Activated B cell treated with CpG ODN at 0.5 μM for 24 hours (primary cell): ENCODE results near the gene LCORL. TPM values are rescaled to one million over a fixed set of nuclear protein-coding genes. Genes with fewer than 3 reads are reported as not detected.
"Not testable (repeated sequence)": the region's sequence is repeated elsewhere in the genome, so short reads cannot be mapped to it uniquely, and the experiment has no call there.

Source experiments
- ATAC-seq: fragments of 200-7000 bp; cut with Tn5 transposase; one replicate; pipeline ENCODE4 v1.10.0; 2021; ENCODE audit warnings: low read depth, mild to moderate bottlenecking, moderate library complexity
- CTCF ChIA-PET: fragments of 350-600 bp; sonication (Branson Sonifier 250); formaldehyde crosslinking; loops from one replicate; lab custom pipeline; 2021; ENCODE audit warnings: antibody characterized with exemption; lab: Charles Lee
- POLR2A ChIA-PET: fragments of 350-600 bp; sonication (Branson Sonifier 250); formaldehyde crosslinking; loops from one replicate; lab custom pipeline; 2021; ENCODE audit warnings: antibody characterized with exemption; lab: Charles Lee
- DNase-seq: peaks from one replicate; pipeline ENCODE4 v3.0.0; 2022
- H3K27ac Mint-ChIP-seq: one replicate; pipeline ENCODE4 v1.8.0; 2020; ENCODE audit warnings: mixed read lengths
- H3K27me3 Mint-ChIP-seq: one replicate; pipeline ENCODE4 v1.8.0; 2021; ENCODE audit warnings: mixed read lengths
- H3K36me3 Mint-ChIP-seq: one replicate; pipeline ENCODE4 v1.8.0; 2021; ENCODE audit warnings: low read depth, mixed read lengths
- H3K4me1 Mint-ChIP-seq: one replicate; pipeline ENCODE4 v1.8.0; 2021; ENCODE audit warnings: mixed read lengths
- H3K4me3 Mint-ChIP-seq: one replicate; pipeline ENCODE4 v1.8.0; 2020; ENCODE audit warnings: mild to moderate bottlenecking, mixed read lengths
- H3K9me3 Mint-ChIP-seq: one replicate; pipeline ENCODE4 v1.8.0; 2020; ENCODE audit warnings: mixed read lengths
- CTCF ChIP-seq: fragments of 200-600 bp; IDR thresholded peaks from one replicate; pipeline ENCODE4 v1.8.0; 2022; ENCODE audit warnings: antibody characterized with exemption, mild to moderate bottlenecking
- intact Hi-C: fragments of 100-400 bp; cut with micrococcal nuclease; formaldehyde crosslinking; loops from one replicate; pipeline ENCODE4 v1.15.1; 2024
- total RNA-seq: library from RNA; stranded (reverse); gene quantifications from 2 replicates; pipeline ENCODE4 v1.2.3, GENCODE V29; 2022

LCORL gene
- total RNA-seq, 1 donor from 2014 or later = 12.6 TPM

DNA sequence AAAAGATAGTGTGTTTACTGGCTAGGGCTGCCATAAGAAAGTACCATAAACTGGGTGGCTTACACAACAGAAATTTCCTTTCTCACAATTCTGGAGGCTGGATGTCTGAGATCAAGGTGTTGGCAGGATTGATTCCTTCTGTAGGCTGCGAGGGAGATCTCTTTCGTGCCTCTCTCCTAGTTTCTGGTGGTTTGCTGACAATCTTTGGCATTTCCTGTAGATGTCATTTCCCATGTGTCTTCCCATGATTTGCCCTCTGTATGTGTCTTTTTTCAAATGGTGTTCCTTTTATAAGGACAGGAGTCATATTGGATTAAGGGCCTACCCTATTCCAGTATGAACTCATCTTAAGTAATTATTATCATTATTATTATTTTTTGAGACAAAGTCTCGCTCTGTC lies 27.9 kb upstream of the LCORL start:
- H3K27me3 Mint-ChIP-seq = no peaks in the 10 kb centered on the region
- ATAC-seq (no peak), DNase-seq (no peak)
- no peak overlapping the region for H3K27ac Mint-ChIP-seq
- ChIA-PET CTCF (no interaction called here), POLR2A (no interaction called here)
- H3K4me3 Mint-ChIP-seq = no peak overlapping the region
- no peaks in the 10 kb centered on the region for H3K36me3 Mint-ChIP-seq
- no peaks in the 10 kb centered on the region for H3K9me3 Mint-ChIP-seq
- intact Hi-C loops = no loop called here
- TF ChIP-seq CTCF = no peak
- H3K4me1 Mint-ChIP-seq = no peaks in the 10 kb centered on the region

DNA sequence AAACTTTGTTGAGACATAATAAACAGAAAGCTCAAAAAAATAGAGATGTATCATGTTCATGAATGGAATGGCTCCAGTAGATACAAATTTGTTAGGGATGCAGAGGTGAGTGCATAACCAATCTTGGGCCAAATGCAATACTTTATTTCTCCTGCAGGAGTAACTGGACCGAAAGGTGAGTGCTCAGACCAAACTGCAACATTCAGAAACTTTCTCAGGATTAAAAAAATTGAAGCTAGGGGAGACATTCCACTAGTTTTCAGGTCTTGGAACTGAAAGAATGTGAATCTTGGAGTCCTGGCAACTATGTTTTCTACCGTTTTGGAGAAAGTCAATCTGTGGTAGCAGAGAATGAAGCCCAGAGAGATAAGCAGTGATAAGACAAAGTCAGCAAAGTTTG lies 21.2 kb upstream of the LCORL start:
- Mint-ChIP-seq H3K36me3 (no peaks in the 10 kb centered on the region), H3K4me3 (no peak overlapping the region), H3K27ac (no peak overlapping the region), H3K27me3 (peaks cover 12% of the 10 kb centered on the region), H3K9me3 (no peaks in the 10 kb centered on the region), H3K4me1 (no peaks in the 10 kb centered on the region)
- ATAC-seq (no peak), DNase-seq (no peak)
- TF ChIP-seq CTCF = no peak
- CTCF ChIA-PET = no interaction called here
- POLR2A ChIA-PET = no interaction called here
- intact Hi-C loops = no loop called here

DNA sequence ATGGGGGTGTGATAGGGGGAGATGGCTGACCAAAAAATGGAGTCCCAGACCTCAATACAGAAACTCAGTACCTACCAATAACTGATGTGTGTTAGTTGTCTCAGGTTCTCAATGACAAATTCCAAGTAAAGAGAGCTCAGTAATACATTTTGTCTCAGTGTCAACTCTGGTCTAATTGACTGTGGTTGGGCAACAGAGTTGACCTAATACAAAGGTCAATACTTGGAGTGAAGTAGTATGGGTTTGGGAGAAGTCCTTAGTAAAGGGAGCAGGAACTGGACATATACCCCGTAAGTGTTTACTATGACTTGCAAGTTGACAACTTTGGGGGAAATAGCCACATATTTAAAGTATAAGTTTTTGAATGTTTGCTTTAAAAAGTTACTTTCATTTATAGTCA lies 20.5 kb upstream of the LCORL start:
- Mint-ChIP-seq H3K4me1 (no peaks in the 10 kb centered on the region), H3K9me3 (no peaks in the 10 kb centered on the region), H3K4me3 (no peak overlapping the region), H3K27ac (no peak overlapping the region), H3K36me3 (no peaks in the 10 kb centered on the region), H3K27me3 (peaks cover 12% of the 10 kb centered on the region)
- ChIA-PET CTCF (no interaction called here), POLR2A (no interaction called here)
- no peak for TF ChIP-seq CTCF
- ATAC-seq = no peak
- DNase-seq = no peak
- intact Hi-C loops = no loop called here

DNA sequence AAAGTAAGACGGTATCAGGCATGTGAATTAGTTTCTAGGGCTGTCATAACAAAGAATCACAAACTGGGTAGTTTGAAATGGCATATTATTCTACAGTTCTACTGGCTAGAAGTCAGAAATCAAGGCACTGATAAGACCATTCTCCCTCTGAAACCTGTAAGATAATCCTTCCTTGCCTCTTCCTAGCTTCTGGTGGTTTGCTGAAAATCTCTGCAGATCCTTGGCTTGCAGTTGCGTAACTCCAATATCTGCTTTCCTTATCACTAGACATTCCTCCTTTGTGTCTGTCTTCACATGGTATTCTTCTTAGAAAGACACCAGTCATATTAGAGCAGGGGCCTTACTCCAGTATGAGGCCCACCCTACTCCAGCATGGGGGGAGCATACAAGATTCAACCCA lies 19.6 kb upstream of the LCORL start:
- TF ChIP-seq CTCF = no peak
- Mint-ChIP-seq H3K27ac (no peak overlapping the region), H3K4me3 (no peak overlapping the region), H3K4me1 (no peaks in the 10 kb centered on the region), H3K36me3 (no peaks in the 10 kb centered on the region), H3K9me3 (no peaks in the 10 kb centered on the region), H3K27me3 (peaks cover 12% of the 10 kb centered on the region)
- ChIA-PET POLR2A (no interaction called here), CTCF (no interaction called here)
- intact Hi-C loops = no loop called here
- DNase-seq (no peak), ATAC-seq (no peak)

DNA sequence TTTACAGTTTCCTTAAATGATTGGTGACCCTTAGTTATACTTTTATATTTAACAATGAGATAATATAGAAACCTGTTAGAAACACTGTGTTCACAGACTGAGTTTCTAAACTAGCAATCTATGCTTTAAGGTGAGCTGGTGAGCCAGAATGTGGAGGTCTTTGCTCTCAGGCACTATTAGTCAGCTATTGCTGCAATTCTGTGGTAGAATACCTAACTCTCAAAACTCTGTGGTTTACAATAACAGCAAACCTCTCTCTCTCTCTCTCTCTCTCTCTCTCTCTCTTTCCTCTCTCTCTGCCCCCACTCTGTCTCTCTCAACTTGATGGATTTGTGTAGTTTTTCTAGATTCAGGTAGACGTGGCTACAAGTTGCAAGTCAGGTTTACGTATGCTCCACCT lies 17.6 kb upstream of the LCORL start:
- intact Hi-C loops = no loop called here
- POLR2A ChIA-PET = no interaction called here

DNA sequence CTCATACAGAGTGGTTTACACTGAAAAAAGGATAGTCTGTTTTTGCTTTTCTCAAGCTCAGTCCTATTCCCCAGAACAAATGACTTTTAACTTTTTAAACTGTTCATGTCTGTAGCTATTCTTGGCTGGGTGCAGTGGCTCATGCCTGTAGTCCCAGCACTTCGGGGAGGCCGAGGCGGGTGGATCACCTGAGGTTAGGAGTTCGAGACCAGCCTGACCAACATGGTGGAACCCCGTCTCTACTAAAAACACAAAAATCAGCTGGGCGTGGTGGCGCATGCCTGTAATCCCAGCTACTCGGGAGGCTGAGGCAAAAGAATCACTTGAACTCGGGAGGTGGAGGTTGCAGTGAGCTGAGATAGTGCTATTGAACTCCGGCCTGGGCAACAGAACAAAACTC lies 14.8 kb upstream of the LCORL start:
- CTCF ChIA-PET, ATAC-seq: not testable (repeated sequence)
- peaks cover 27% of the 10 kb centered on the region for H3K27me3 Mint-ChIP-seq

More for the DNA sequence above, 17.6 kb upstream of the LCORL start:
- Mint-ChIP-seq H3K9me3 (no peaks in the 10 kb centered on the region), H3K27me3 (peaks cover 15% of the 10 kb centered on the region), H3K4me3 (no peak overlapping the region), H3K4me1 (no peaks in the 10 kb centered on the region), H3K27ac (no peak overlapping the region), H3K36me3 (no peaks in the 10 kb centered on the region)
- CTCF ChIA-PET = no interaction called here
- no peak for DNase-seq
- TF ChIP-seq CTCF = no peak
- no peak for ATAC-seq

More for the DNA sequence above, 14.8 kb upstream of the LCORL start:
- H3K4me3 Mint-ChIP-seq, H3K36me3 Mint-ChIP-seq, POLR2A ChIA-PET, H3K4me1 Mint-ChIP-seq, intact Hi-C loops, H3K9me3 Mint-ChIP-seq, DNase-seq, H3K27ac Mint-ChIP-seq: not testable (repeated sequence)
